Activated T-cell treated with anti-CD3 and anti-CD28 coated beads for 1 hour (primary cell): ENCODE results near the gene SLC4A11.
A peak's percentile ranks its signal among the peaks of the same experiment; 100 is the strongest.

Source experiments
- DNase-seq: peaks from one replicate; pipeline ENCODE4 v3.0.0-alpha.2; 2020; ENCODE audit warnings: low read depth

Gene SLC4A11

DNA sequence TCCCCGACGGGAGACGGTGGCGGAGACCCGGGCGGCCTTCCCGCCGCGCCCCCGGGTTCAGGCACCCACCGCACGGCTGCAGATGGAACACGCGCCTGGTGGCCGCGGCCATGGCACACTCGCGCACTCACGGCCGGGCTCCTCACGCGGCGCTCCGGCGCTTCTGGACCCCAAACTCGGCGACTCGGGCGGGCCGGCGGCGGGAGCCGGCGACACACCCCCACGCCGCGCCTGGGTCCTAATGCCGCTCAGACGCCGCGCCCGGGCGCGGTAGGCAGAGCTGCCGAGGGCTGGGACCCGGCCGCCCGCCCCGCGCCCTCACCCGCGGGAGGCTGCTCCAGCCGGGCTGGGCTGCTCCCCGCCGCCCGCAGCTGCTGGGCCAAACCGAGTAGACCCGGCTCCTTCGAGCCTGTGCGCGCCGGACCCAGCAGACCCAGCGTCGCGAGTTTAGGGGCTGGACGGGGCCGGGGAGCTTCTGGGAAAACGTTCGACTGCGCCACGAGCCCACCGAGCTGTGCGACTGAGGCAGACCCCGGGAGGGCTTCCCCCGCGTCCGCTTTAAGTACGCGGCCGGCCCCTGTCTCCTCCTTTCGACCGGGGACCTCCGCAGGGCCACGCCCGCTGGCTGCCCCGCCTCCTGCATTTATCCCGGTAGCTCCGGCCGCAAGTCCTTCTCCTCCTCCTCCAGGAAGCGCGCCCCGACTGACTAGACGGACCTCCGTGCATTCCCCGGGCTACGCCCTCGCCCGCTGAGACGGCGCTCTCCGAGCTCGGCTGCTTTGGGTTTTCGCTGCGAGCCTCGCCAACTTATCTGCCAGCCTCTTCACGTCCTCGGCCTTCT lies at the start of gene SLC4A11:
Gene SLC4A11 (minus strand): TSS at position 165 of the 841 bp plus-strand sequence. CDS start 53 bp downstream, at position 112.
- DNase-seq: peak; percentile 35

DNA sequence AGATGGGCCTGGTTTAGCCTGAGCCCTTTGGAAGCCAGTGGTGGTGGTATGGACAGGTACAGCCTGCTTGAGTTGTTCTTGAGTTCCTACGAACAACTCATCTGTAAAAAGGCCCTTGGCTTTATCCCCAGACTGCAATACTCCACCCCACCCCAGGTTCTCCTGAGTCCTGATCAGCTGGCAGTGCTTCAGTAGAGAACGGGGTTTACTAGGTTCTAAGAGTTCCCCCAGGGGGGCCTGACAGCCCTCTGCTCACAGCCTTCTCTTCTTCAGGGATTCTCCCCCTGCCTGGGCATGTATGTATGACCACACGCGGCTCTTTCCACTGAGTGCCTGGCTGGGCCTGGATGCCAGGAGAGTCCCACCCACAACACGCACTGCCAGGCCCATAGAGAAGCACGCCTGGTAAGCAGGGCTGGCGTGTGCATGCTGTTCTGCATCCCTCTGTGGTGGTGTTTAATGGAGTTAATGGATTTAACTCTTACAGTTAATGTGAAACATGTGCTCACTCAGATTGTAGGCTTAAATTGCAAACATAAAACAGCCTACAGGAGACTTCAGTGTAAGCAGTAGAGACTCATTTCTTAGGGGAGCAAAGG lies 44.3 kb upstream of the SLC4A11 start:
- DNase-seq: no peak

DNA sequence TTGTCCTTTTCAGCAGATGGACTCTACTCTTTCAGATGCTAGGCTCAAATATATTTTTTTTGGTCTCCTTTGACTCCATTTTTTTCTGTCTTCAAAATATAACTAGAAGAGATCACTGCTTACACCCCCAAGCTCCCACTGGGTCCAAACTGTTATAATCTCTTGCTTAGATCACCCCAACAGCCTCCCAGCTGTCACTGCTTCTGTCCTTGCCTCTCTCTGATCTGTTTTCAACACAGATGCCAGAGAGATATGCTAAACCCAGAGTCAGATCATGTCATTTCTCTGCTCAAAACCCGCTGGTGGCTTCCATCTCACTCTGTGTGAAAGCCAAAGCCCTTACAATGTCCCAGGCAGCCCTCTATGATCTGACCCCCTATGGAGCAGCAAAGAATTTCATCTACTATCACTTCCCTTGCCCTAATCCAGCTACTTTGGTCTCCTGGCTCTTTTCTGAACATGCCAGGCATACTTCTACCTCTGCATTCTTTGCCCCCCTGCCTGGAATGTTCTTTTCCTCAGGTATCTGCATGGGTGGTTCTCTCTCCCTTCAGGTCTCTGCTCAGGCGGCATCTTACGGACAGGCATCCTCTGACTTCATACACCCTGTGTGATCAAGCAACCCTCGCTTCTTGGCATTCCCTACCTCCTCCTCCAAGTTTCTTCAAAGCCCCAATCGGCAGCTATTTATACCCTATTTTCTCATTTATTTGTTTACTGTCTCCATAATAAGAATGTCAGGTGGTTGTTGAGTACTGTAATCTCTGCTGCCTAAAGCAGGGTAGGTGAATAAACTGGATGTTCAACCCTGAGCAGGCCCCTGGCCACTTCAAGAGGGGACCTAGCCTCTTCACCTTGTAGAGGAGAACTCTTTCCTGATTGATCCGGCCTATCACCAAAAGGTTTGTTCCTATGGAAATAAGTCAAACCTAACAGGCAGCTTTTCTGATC lies 43.6 kb upstream of the SLC4A11 start:
- no peak for DNase-seq

DNA sequence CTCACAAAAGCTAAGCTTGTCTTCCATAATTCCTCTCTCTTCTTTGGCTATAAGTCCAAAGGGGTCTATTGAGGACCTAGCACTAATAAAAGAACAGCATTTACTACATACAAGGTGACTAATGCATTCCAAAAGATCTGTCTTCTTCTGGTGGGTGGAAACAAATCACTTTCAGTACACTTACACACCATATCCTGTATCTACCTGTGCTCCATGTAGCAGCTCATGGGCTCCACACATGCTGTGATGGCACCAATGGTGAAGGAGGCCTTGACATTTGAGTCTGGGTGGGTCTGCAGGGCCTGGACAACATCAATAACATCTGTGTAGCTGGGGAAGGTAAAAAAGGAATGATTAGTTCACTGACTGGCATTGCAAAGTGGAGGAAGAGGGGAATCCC lies 42.4 kb upstream of the SLC4A11 start:
- DNase-seq: no peak

DNA sequence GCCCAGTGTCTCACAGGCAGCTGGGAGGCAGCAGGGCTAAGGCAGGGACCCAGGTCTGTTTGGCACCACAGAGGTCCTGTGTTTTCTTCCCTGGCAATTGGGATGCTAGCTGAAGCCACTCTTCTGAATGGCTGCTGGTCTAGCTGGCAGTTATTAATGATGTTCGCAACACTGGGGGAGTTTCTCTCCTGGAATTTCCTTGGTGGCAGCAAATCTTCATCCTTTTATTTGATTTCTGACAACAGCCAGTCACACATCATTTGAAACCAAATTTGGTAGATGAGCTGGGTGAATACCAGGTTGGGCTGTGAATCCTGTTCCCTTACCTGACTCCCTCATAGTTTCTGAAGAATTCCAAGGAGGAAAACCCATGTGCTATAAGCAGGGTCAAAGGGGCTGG lies 40.8 kb upstream of the SLC4A11 start:
- no peak for DNase-seq

DNA sequence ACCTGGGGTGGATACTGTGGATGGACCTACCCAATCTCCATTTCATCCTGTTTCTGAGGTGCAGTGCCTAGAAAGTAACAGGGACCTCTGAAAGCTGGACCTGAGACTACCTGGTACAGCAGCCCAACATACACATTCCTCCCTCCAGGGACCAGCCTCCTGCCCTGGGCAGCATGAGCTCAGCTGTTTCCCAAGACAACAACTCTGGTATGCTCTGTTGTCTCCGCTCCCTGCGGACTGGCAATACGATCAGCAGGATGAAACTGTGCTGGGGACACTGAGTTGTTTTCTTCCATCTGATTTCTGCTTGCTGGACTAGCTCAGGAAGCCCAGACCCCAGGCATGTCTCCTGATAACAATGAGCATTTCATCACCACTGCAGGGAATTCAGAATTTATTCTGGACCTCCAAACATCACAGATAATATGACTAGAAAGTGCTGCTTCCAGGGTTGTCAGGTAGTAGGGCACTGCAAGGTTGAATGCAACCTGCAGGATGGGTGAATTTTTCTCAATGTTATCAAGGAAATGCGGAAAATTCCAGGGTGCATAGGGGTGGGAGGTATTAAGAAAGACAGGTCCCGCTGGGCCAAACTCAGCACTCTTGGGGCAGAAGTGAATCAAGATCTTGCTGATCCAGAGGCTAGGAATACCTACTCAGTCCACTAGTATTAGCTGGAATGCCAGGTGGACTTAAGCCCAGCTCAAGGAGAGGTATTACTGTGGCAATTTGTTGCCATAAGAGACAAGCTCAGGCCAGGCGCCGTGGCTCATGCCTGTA lies 38.9 kb upstream of the SLC4A11 start:
- DNase-seq: no peak

DNA sequence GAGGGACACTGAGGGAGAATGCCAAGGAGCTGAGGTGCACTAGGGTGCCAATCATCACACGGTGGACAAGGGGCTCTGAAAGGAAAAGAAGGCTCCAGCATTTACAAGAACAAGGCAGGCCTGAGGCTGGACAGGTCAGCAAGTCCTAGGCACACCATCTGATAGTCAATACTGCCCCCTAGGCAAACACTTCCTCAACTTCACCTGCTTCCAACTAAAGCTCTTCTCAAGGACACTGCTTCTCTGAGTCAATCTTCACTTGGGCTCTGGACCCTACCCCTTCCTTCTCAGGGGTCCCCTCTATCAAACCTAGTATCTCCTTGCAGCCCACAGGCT lies 37.7 kb upstream of the SLC4A11 start:
- no peak for DNase-seq

DNA sequence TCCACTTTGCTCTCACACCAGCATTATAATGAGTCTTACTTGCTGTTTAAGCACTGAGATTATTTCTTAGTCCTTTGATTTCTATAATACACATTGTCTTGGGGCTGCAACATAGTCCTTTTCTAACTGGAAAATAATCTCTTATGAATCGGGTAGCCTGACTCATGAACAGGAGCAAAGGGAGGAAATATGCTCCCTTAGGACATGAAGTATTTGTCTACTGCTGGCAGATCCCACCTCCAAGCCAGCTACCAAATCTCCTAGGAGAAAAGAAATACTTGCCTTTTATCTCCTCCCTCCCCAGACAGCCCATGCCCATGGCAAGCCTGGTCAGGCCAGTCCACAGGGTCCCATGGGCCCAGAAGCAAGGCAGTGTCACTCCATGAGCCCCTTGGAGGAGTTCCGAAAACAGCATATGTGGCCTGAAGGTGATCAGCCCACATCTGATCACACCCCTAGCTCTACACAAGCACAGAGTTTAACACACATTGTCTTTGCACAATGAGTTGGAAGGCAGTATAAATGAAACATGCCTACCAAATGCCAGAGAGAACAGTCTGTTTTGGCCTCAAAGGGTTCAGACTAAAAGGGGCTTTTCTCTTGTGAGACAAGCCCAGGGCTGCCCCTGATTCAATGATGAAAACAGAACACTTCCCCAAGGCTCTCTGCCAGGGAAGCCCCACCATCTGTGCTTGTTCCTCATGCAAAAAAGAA lies 37.1 kb upstream of the SLC4A11 start:
- no peak for DNase-seq

DNA sequence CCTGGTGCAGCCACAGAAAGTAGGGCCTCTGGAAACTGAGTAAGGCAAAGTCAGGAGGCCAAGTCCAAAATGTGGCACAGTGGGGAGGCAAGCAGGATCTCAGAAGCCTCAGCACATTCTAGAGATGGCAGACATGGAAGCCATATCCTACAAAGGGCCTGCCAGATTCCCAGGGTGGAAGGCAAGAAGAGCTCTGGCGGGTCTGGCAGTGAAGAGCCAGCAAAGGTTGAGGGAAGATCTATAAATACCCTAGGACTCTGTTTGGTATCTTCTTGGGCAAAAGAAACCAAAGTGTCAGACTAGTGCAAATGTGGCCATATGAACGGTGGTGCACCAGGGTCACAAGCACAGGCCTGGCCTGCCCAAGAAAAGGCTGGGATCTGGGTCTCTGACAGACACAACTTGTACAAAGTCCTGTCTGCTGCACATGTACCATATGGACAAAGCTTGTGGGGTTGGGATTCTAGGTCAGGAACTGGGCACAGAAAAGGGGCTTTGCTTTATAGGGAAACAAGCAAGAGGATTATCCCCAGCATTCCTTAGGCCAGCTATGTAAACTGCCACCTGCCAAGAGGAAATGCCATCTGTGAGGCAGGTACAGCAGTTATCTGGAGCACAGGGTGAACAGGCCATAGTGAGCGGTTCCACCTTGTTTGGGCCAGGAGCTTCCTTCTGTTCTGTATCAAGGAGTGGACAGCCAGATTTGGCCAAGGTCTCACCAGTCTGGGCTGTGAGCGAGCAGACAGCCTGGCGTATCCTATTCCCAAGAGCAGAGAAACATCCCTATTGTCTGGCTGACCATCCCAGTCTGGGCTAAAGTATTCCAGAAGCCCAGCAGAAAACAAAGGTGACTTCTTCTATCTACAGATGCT lies 36.3 kb upstream of the SLC4A11 start:
- DNase-seq: no peak

DNA sequence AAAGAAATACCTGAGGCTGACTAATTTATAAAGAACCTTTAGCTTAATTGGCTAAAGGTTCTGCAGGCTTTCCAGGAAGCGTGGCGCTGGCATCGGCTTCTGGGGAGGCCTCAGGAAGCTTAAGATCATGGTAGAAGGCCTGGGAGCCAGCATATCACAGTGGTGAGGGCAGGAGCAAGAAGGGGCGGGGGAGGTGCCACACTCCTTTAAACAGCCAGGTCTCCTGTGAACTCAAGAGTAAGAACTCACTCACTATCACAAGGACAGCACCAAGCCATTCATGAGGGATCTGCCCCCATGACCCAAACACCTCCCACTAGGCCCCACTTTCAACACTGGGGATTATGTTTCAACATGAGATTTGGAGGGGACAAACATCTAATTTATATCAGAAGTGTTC lies 34.4 kb upstream of the SLC4A11 start:
- no peak for DNase-seq

DNA sequence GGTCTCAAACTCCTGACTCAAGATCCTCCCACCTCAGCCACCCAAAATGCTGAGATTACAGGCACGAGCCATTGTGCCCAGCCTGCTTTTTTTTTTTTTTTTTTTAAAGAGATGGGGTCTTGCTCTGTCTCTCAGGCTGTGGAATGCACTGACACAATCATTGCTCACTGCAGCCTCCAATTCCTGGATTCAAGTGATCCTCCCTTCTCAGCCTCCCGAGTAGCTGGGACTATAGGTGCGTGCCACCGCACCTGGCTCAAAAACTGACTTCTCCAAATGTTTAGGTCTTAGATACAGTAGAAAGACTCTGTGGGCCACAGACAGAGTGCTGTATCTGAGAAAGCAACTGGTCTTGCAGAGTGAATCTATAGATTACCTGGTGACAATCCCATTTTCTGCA lies 31.1 kb upstream of the SLC4A11 start:
- no peak for DNase-seq

DNA sequence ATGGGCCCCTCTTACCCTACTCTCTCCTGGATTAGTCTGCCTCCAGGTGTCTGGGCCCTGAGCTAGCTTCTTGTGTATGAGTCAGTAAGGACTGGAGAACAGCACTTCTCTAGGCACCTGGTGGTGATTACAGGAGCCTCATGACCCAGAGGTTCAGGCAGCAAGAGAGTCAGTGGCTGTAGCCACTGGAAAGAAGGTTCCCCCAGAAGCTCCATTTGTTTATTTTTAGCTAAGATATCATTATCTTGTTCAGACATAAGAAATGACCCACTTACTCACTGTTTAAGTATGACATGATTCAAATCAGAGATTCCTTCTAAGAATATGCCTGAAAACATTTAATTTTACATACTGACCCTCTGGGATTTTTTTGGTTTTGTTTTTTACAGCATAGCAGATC lies 23.6 kb upstream of the SLC4A11 start:
- DNase-seq: no peak

DNA sequence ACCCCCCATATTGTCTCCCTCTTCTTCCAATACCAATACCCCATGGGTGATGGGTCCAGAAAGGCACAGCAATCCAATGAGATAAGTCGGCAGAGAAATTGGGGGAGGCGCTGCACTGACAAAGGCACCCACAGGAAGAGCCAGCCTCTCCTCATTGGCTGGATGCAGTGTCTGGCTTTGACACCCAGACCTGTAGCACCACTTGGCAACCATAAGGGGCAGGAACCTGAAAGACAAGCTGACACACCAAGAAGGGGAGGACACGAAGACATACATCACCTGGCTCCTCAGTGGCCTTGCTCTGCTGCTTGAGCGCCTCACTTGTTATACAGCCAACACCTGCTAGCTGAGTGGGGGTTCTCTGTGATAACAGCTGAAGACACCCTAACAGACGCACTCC lies 19.4 kb upstream of the SLC4A11 start:
- DNase-seq: no peak

DNA sequence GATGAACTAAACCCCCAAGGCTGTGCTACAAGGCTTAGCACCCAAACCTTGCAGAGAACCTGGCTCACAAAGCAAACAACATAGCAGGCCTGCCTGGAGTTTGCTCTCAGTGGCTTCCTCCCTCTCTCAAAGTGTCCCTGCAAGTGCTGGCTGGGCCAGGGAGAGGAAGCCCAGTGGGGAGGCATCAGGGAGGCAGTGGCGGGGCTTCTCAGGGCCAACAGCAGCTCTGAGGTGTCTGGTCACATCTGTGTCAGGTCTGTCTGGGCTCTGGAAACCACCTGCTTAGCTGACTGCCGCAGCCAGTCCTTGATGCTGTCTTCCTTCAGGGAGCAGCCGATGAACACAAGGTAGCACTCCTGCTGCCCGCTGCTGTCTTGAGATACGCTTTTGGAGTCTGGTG lies 16.7 kb upstream of the SLC4A11 start:
- DNase-seq: no peak

DNA sequence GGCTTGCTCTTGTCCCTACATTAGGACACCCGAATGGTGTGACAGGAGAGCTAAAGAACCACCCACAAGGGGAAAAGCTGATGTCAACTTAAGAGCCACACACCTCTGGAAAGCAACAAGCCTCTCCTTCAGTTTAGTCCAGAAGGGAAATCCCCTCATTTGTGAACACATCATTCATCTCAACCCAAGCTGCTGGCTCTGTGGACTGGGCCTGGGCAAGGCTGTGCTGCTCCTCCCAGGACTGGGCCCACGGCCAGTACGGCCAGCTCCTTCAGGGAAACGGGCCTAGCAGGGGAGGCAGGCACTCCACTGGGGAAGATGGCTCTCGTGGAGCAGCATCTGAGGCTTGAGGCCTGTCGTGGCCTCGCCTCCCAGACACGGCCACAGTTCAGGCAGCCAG lies 12.8 kb upstream of the SLC4A11 start:
- DNase-seq: no peak

DNA sequence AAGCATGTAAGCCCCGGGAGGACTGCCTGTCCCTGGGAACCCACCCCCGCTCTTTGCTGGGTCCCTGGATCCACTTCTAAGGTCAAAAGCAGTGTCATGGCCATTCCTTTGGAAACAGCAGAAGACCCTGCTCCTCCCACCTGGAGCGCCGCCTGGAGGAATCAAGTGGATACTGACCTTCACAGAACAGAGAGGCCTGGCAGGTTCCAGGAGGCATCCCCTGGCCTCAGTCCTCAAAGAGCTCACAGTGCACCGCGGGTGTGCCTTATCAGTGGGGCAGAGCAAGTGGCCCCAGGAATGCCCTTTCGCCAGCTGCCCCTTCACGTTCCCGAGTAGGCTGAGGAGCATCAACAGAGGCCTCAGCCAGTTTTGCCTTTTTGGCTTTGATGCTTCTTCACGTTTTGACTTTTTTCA lies 11.1 kb upstream of the SLC4A11 start:
- DNase-seq: no peak

DNA sequence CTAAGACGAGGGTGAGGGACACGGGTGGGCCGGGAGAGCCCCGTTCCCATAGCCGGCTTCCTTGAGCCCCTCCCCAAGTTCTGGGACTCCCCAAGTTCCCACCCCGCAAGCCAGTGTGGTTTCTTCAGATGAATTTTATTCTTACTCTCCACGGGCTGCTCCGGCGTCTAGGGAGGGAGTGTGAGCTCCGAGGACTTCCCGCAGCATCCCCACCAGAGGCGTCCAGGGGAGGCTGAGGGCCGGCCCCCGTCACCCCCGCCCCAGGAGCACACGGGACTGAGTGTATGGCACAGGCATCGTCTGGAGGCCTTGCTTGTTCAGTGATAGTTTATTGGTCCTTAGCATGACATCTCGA lies 10.0 kb upstream of the SLC4A11 start:
- no peak for DNase-seq

DNA sequence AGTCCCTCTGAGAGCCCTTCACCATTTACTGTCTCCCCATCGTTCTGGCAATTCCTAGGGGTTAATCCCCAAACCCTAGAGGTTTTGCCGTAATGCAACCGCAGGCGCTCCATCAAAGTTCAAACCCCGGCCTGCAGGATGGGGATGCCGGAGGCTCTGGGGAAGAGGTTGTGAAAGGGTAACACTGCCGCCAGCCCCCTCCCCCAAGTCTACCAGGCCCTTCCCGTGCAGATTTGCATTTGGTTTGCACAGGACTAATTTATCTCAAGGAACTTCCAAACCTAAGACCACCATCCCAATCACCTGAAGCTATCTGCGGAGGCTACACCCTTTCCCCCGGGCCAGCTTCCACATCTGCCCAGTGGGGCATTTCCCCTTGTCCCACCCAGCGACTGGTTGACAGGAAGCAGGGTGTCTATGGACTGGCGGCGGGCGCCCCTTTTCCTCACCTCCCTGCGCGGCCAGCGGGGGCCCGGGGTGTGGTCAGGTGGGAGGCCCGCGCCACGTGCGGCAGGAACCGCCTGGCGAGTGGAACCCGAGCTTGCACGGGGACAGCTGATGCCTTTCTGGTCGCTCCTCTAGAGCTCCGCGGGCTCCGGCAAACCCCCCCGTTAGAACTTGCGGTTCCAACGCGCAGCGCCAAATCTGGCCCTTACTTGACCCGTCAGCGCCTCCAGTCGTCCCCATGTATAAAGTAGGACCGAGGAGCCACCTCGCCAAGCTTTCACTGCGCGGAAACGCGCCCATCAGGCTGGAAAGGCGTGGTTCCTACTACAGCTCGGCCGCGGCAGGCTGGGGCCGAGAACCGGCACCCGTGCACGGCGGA lies 9.4 kb upstream of the SLC4A11 start:
- DNase-seq: no peak

DNA sequence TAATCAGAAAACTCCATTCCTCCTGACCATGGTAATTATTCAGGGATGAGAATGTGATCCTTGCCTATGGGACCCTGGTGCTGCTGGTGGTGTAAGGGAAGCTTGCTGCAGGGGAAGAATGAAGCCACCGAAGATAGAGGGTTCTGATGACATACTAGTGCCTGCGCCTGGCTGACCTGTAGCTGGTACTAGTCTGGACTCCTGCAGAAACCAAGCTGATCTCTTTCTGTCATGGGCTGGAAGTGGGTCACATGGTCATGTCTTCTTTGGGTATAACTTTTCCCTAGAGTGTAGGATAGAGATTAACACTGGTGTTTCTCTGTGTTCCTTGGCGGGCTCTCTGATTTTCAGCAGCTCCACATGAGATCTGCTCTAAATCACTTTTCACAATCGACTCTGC lies 8.6 kb upstream of the SLC4A11 start:
- no peak for DNase-seq

DNA sequence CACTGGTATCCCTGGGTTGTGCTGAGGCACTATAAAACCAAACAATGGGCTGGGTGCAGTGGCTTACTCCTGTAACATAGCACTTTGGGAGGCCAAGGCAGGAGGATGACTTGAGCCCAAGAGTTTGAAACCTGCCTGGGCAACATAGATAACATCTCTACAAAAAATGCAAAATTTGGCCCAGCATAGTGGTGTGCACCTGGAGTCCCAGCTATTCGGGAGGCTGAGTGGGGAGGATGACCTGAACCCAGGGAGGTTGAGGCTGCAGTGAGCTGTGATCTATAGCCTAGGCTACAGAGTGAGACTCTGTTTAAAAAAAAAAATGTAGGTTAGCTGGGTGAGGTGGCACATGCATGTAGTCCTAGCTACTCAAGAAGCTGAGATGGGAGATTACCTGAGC lies 7.7 kb upstream of the SLC4A11 start:
- no peak for DNase-seq
